Lung (tissue), 12 donors: ENCODE results near the gene ADAMTS16. TPM values are rescaled to one million over a fixed set of nuclear protein-coding genes. Genes with fewer than 3 reads are reported as not detected.

Experiments used
- ATAC-seq: fragments of 200-7000 bp; cut with Tn5 transposase; one replicate; pipeline ENCODE4 v1.9.1; 2020; ENCODE audit warnings: moderate number of reproducible peaks; ENCODE audit not compliant: insufficient read depth, low FRiP score
- DNase-seq, 3 donors: peaks; one replicate each; pipeline ENCODE4 v3.0.0-alpha.2; 2013 to 2017
- H3K27ac ChIP-seq, 2 donors: one replicate each; pipeline ENCODE4 v1.5.1; 2013; ENCODE audit warnings: mild to moderate bottlenecking in 2 of 2, moderate library complexity in 2 of 2, control low read depth in 1 of 2, inconsistent platforms in 1 of 2, low read depth in 1 of 2, low read length in 1 of 2
- H3K27me3 ChIP-seq, 3 donors: one replicate each; pipeline ENCODE4 v1.5.1; 2013; ENCODE audit warnings: low read length in 2 of 3; ENCODE audit not compliant: control insufficient read depth in 3 of 3, insufficient read depth in 3 of 3
- H3K36me3 ChIP-seq, 4 donors: one replicate each; pipeline ENCODE4 v1.5.1; 2013; ENCODE audit warnings: low read length in 4 of 4, mild to moderate bottlenecking in 1 of 4, moderate library complexity in 1 of 4; ENCODE audit not compliant: control insufficient read depth in 4 of 4, insufficient read depth in 4 of 4
- H3K4me1 ChIP-seq, 5 donors: one replicate each; pipeline ENCODE4 v1.5.1; 2013; ENCODE audit warnings: low read length in 5 of 5, mild to moderate bottlenecking in 2 of 5, moderate library complexity in 1 of 5; ENCODE audit not compliant: control insufficient read depth in 5 of 5, insufficient read depth in 5 of 5
- H3K4me3 ChIP-seq: one replicate; pipeline ENCODE4 v1.5.1; 2013; ENCODE audit warnings: mild to moderate bottlenecking, control low read depth, moderate library complexity
- H3K9ac ChIP-seq, 2 donors: one replicate each; pipeline ENCODE4 v1.5.1; 2013; ENCODE audit warnings: low read length in 2 of 2, control low read depth in 1 of 2; ENCODE audit not compliant: insufficient read depth in 1 of 2
- H3K9me3 ChIP-seq, 4 donors: one replicate each; pipeline ENCODE4 v1.5.1; 2013; ENCODE audit warnings: low read length in 3 of 4, mild to moderate bottlenecking in 1 of 4, moderate library complexity in 1 of 4; ENCODE audit not compliant: control insufficient read depth in 4 of 4, insufficient read depth in 3 of 4
- CTCF ChIP-seq: IDR thresholded peaks from 2 replicates; pipeline ENCODE4 v1.5.1; 2012; ENCODE audit warnings: mild to moderate bottlenecking; ENCODE audit errors: control extremely low read depth, extremely low read depth
- WGBS, 2 donors: extraction: QIAGEN DNeasy Blood & Tissue Kit; methylation state at CpG; one replicate each; pipeline ENCODE4 v1.1.7; 2013; 5-methylcytosine and 5-hydroxymethylcytosine counted together
- polyA plus RNA-seq, 2 donors: library from polyadenylated mRNA; stranded (reverse); fragments of 200-250 nt; gene quantifications; one replicate each; pipeline ENCODE4 v1.2.1, GENCODE V29; 2013
- total RNA-seq, 2 donors: library from RNA; depleted of rRNA in 1 of 2; stranded (reverse); fragments of >200 nt in 1 of 2; gene quantifications; one replicate each; pipeline ENCODE4 v1.2.1, GENCODE V29; 2014 to 2021
- donor health status: control.
- donor health status: control.
- donor health status: Bipolar disorder and iron deficiency.
- donor health status: healthy.
- donor health status: DM: yes; HTN: yes; CAD: no.

ADAMTS16 gene
- total and polyA plus RNA-seq, 4 donors: 0.09 to 0.97 TPM; not detected in 2

GRCh38 chr5:5320062-5320805 lies 180.1 kb downstream of the ADAMTS16 start:
- no peaks in the 10 kb centered on the region for H3K27me3 ChIP-seq
- DNase-seq (no peak), ATAC-seq (no peak)
- H3K4me1 ChIP-seq: peaks cover 0 to 13% (median 0%) of the 10 kb centered on the region in 5 donors
- no peak for TF ChIP-seq CTCF
- no peak overlapping the region for H3K27ac ChIP-seq
- no peak overlapping the region for H3K4me3 ChIP-seq
- H3K9ac ChIP-seq: no peak overlapping the region
- no peaks in the 10 kb centered on the region for H3K36me3 ChIP-seq
- H3K9me3 ChIP-seq: no peaks in the 10 kb centered on the region
- 83 to 85% methylated on average over 15 of the region's 15 CpGs for WGBS, 2 donors

GRCh38 chr5:5321137-5321536 lies 181.0 kb downstream of the ADAMTS16 start:
- H3K9me3 ChIP-seq: no peaks in the 10 kb centered on the region
- no peaks in the 10 kb centered on the region for H3K36me3 ChIP-seq
- no peak for TF ChIP-seq CTCF
- no peak for DNase-seq
- no peak overlapping the region for H3K4me3 ChIP-seq
- no peaks in the 10 kb centered on the region for H3K27me3 ChIP-seq
- H3K4me1 ChIP-seq: peaks cover 0 to 12% (median 4%) of the 10 kb centered on the region in 5 donors
- H3K27ac ChIP-seq: no peak overlapping the region
- ATAC-seq: no peak
- 83 to 94% methylated on average over 2 of the region's 2 CpGs for WGBS, 2 donors
- no peak overlapping the region for H3K9ac ChIP-seq

- H3K4me1 ChIP-seq: peaks cover 0 to 16% (median 3%) of the 10 kb centered on the region in 5 donors
- no peak overlapping the region for H3K4me3 ChIP-seq
- no peak overlapping the region for H3K27ac ChIP-seq
- H3K36me3 ChIP-seq: no peaks in the 10 kb centered on the region
- ATAC-seq (no peak), DNase-seq (no peak)
- no peaks in the 10 kb centered on the region for H3K9me3 ChIP-seq
- no peak for TF ChIP-seq CTCF
- H3K27me3 ChIP-seq: no peaks in the 10 kb centered on the region
- no peak overlapping the region for H3K9ac ChIP-seq
- WGBS, 2 donors: 94 to 98% methylated on average over 2 of the region's 2 CpGs
These were observed 183.4 kb downstream of the ADAMTS16 start for GRCh38 chr5:5323551-5323950.
